Measurements from ENCODE around the gene FOXE3. TPM values are rescaled to one million over a fixed set of nuclear protein-coding genes. Genes with fewer than 3 reads are reported as not detected.
A peak's percentile ranks its signal among the peaks of the same experiment; 100 is the strongest.

The FOXE3 gene
- total and polyA plus RNA-seq, 9 of the 15 experiments (the other 6 are each of a cell fraction or from before 2014, with no cell fraction given): not detected

- TF ChIP-seq HIVEP1 (CRISPR knock-in tag; IDR thresholded peaks at IDR 0.05): 0 out of 2 replicates have a peak, but pooled peaks have one; percentile 35
- TF ChIP-seq KDM5B (IDR thresholded peaks at IDR 0.05; ENCODE audit: insufficient replicate concordance, low read depth, low read length): peak; percentile 46
- TF ChIP-seq ZBTB40 (IDR thresholded peaks at IDR 0.05): 0 out of 2 replicates have a peak, but pooled peaks have one; percentile 14
- TF ChIP-seq ZBTB40 (CRISPR knock-in tag; IDR thresholded peaks at IDR 0.05): no peak
- peak; percentile 17 for TF ChIP-seq THAP12 (CRISPR knock-in tag; IDR thresholded peaks at IDR 0.05)
- TF ChIP-seq ZNF324 (CRISPR knock-in tag; IDR thresholded peaks at IDR 0.05): no peak
These were observed 20.9 kb downstream of the FOXE3 start (continued) for GRCh38 chr1:47436979-47437446.

Data from K562 (cell line).